Activated CD8-positive, alpha-beta memory T cell treated with anti-CD3 and anti-CD28 coated beads, Interleukin-2, amount 50 U/mL, for 1 hour (primary cell): ENCODE measurements around the gene FCRLB.
"Not testable (repeated sequence)": the region's sequence is repeated elsewhere in the genome, so short reads cannot be mapped to it uniquely, and the experiment has no call there.

Experiments used
- DNase-seq: peaks from one replicate; pipeline ENCODE4 v3.0.0-alpha.2; 2020; ENCODE audit errors: extremely low read depth

The FCRLB gene

GRCh38 chr1:161739865-161740566 lies 18.7 kb downstream of the FCRLB start:
- no peak for DNase-seq

GRCh38 chr1:161740921-161741320 lies 19.6 kb downstream of the FCRLB start:
- DNase-seq = no peak

- DNase-seq = no peak
These were observed 21.9 kb downstream of the FCRLB start for GRCh38 chr1:161743231-161743630.

GRCh38 chr1:161747801-161748200 lies 26.5 kb downstream of the FCRLB start:
- DNase-seq = no peak

GRCh38 chr1:161749509-161750407 lies 28.4 kb downstream of the FCRLB start, which contains the start of gene DUSP12:
DUSP12 (plus strand) TSS chr1:161749786; CDS start chr1:161749802, 16 bp downstream.
- DNase-seq = peak; percentile 66

GRCh38 chr1:161763522-161764098 lies 42.3 kb downstream of the FCRLB start:
- no peak for DNase-seq

- peak; percentile 62 for DNase-seq
These were observed 45.0 kb downstream of the FCRLB start, which contains the start of gene ATF6 for GRCh38 chr1:161766102-161766981. ATF6 (plus strand) TSS chr1:161766320; CDS start chr1:161766361, 41 bp downstream.

GRCh38 chr1:161768461-161768860 lies 47.1 kb downstream of the FCRLB start:
- no peak for DNase-seq

- no peak for DNase-seq
These were observed 47.8 kb downstream of the FCRLB start for GRCh38 chr1:161768986-161769672.

GRCh38 chr1:161769673-161770045 lies 48.3 kb downstream of the FCRLB start:
- not testable (repeated sequence) for DNase-seq

GRCh38 chr1:161770250-161770649 lies 48.9 kb downstream of the FCRLB start:
- no peak for DNase-seq

GRCh38 chr1:161771161-161771560 lies 49.8 kb downstream of the FCRLB start:
- DNase-seq = no peak

GRCh38 chr1:161771973-161772372 lies 50.6 kb downstream of the FCRLB start:
- DNase-seq = no peak

- no peak for DNase-seq
These were observed 51.1 kb downstream of the FCRLB start for GRCh38 chr1:161772397-161772796.

GRCh38 chr1:161773791-161774190 lies 52.4 kb downstream of the FCRLB start:
- DNase-seq = no peak

GRCh38 chr1:161777261-161777660 lies 55.9 kb downstream of the FCRLB start:
- DNase-seq = no peak
